Ovary (tissue), 3 donors: Measurements from ENCODE around the gene ARGLU1.

ENCODE experiments used
- EP300 ChIP-seq: sonication (generic); formaldehyde crosslinking; IDR thresholded peaks from one replicate; pipeline ENCODE4 v1.6.1; 2017; ENCODE audit warnings: antibody characterized with exemption
- TF ChIP-seq, protein P1 (sequence below), 3 donors: fragments of 450-650 bp in 2 of 3; fragments of 200-600 bp in 1 of 3; IDR thresholded peaks; one replicate each; pipeline versions ENCODE4 v1.5.1 to v1.8.0; 2016 to 2022; ENCODE audit warnings: antibody characterized with exemption in 3 of 3, mild to moderate bottlenecking in 1 of 3
- donor health status: DM: no; HTN: no; CAD: no.

DNA sequence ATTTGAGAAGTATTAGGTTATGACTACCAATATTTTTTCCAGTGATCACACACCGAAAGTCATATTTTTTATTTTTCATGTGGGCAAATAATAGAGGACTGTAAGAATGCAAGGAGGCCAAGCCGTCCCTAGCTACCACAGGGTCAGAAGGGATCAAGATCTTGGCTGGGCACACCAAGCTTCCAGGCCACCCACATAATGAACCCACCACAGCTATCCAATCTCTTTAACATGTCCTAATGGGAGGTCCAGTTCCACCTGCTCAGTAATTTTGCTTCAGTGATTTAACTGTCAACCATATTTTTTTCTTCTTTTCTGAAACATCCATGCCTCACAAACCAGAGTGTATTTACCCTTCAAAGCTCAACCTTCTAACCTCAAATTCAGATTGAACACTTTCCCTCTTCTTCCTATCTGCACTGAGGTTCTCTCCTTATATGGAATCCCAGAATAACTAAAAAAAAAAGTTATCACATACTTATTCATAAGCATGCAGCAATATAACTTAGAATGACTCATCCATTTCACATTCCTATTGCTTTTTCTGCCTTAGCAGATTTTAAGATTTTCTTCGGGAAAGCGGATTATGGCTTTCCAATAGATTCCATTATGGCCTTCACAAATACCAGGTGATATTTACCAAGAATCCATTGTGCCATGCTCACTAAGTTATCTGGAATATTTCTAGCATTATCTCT is 12.2 kb downstream of the ARGLU1 start:
- TF ChIP-seq EP300, result no peak
- TF ChIP-seq, protein P1, sequence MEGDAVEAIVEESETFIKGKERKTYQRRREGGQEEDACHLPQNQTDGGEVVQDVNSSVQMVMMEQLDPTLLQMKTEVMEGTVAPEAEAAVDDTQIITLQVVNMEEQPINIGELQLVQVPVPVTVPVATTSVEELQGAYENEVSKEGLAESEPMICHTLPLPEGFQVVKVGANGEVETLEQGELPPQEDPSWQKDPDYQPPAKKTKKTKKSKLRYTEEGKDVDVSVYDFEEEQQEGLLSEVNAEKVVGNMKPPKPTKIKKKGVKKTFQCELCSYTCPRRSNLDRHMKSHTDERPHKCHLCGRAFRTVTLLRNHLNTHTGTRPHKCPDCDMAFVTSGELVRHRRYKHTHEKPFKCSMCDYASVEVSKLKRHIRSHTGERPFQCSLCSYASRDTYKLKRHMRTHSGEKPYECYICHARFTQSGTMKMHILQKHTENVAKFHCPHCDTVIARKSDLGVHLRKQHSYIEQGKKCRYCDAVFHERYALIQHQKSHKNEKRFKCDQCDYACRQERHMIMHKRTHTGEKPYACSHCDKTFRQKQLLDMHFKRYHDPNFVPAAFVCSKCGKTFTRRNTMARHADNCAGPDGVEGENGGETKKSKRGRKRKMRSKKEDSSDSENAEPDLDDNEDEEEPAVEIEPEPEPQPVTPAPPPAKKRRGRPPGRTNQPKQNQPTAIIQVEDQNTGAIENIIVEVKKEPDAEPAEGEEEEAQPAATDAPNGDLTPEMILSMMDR (IDR thresholded peaks at IDR 0.05), result no peak
